ENCODE data around the gene RALA.

RALA gene

GRCh38 chr7:39700165-39700564, 76.8 kb downstream of the RALA start:
- H3K79me2 ChIP-seq (ENCODE audit: insufficient read depth, low read length), result no peaks in the 10 kb centered on the region
- no peaks in the 10 kb centered on the region for H3K27me3 ChIP-seq (ENCODE audit: insufficient read depth, low read length)
- no peak overlapping the region for H3K27ac ChIP-seq (ENCODE audit: low read depth, low read length, poor library complexity, severe bottlenecking)

GRCh38 chr7:39700932-39701331, 77.6 kb downstream of the RALA start:
- Histone ChIP-seq H3K27ac (ENCODE audit: low read depth, low read length, poor library complexity, severe bottlenecking) (no peak overlapping the region), H2AFZ (ENCODE audit: low read length) (no peak overlapping the region), H3F3A (ENCODE audit: insufficient read depth, low read length) (no peaks in the 10 kb centered on the region), H3K4me3 (ENCODE audit: low read depth, low read length, poor library complexity, severe bottlenecking) (no peak overlapping the region), H3K79me2 (ENCODE audit: insufficient read depth, low read length) (no peaks in the 10 kb centered on the region), H3K27me3 (ENCODE audit: insufficient read depth, low read length) (no peaks in the 10 kb centered on the region), H3K36me3 (ENCODE audit: insufficient read depth, low read length) (peaks cover 33% of the 10 kb centered on the region; the same call in 1 of the 2 replicates), H3K9me2 (ENCODE audit: low read depth, low read length) (no peaks in the 10 kb centered on the region), H3K4me2 (ENCODE audit: low read length) (no peak overlapping the region), H3K4me1 (ENCODE audit: insufficient read depth, low read length, severe bottlenecking) (no peaks in the 10 kb centered on the region), H4K20me1 (ENCODE audit: insufficient read depth, low read length) (no peaks in the 10 kb centered on the region), H3K9ac (ENCODE audit: low read length) (no peak overlapping the region), H3K9me3 (ENCODE audit: low read length) (no peaks in the 10 kb centered on the region)
- TF ChIP-seq EZH2 (IDR thresholded peaks at IDR 0.05; ENCODE audit: borderline replicate concordance, low read length) (no peak), CTCF (IDR thresholded peaks at IDR 0.05; ENCODE audit: low read length) (no peak)

More at GRCh38 chr7:39700165-39700564, 76.8 kb downstream of the RALA start:
- H3K4me2 ChIP-seq (ENCODE audit: low read length), result no peak overlapping the region
- no peaks in the 10 kb centered on the region for H3K9me3 ChIP-seq (ENCODE audit: low read length)
- H2AFZ ChIP-seq (ENCODE audit: low read length), result no peak overlapping the region
- no peaks in the 10 kb centered on the region for H4K20me1 ChIP-seq (ENCODE audit: insufficient read depth, low read length)
- TF ChIP-seq EZH2 (IDR thresholded peaks at IDR 0.05; ENCODE audit: borderline replicate concordance, low read length) (no peak), CTCF (IDR thresholded peaks at IDR 0.05; ENCODE audit: low read length) (no peak)
- H3K36me3 ChIP-seq (ENCODE audit: insufficient read depth, low read length), result peaks cover 33% of the 10 kb centered on the region; the same call in 1 of the 2 replicates
- H3K4me1 ChIP-seq (ENCODE audit: insufficient read depth, low read length, severe bottlenecking), result no peaks in the 10 kb centered on the region
- no peaks in the 10 kb centered on the region for H3F3A ChIP-seq (ENCODE audit: insufficient read depth, low read length)
- no peaks in the 10 kb centered on the region for H3K9me2 ChIP-seq (ENCODE audit: low read depth, low read length)
- H3K4me3 ChIP-seq (ENCODE audit: low read depth, low read length, poor library complexity, severe bottlenecking), result no peak overlapping the region
- no peak overlapping the region for H3K9ac ChIP-seq (ENCODE audit: low read length)

- no peaks in the 10 kb centered on the region for H3K79me2 ChIP-seq (ENCODE audit: insufficient read depth, low read length)
- no peaks in the 10 kb centered on the region for H3F3A ChIP-seq (ENCODE audit: insufficient read depth, low read length)
- no peak overlapping the region for H2AFZ ChIP-seq (ENCODE audit: low read length)
- H4K20me1 ChIP-seq (ENCODE audit: insufficient read depth, low read length), result no peaks in the 10 kb centered on the region
- H3K36me3 ChIP-seq (ENCODE audit: insufficient read depth, low read length), result peaks cover 25% of the 10 kb centered on the region; the same call in 1 of the 2 replicates
- no peak overlapping the region for H3K9ac ChIP-seq (ENCODE audit: low read length)
- H3K9me2 ChIP-seq (ENCODE audit: low read depth, low read length), result no peaks in the 10 kb centered on the region
- H3K27ac ChIP-seq (ENCODE audit: low read depth, low read length, poor library complexity, severe bottlenecking), result no peak overlapping the region
- no peak overlapping the region for H3K4me2 ChIP-seq (ENCODE audit: low read length)
- H3K4me1 ChIP-seq (ENCODE audit: insufficient read depth, low read length, severe bottlenecking), result no peaks in the 10 kb centered on the region
- no peaks in the 10 kb centered on the region for H3K9me3 ChIP-seq (ENCODE audit: low read length)
- no peak overlapping the region for H3K4me3 ChIP-seq (ENCODE audit: low read depth, low read length, poor library complexity, severe bottlenecking)
- H3K27me3 ChIP-seq (ENCODE audit: insufficient read depth, low read length), result no peaks in the 10 kb centered on the region
- TF ChIP-seq EZH2 (IDR thresholded peaks at IDR 0.05; ENCODE audit: borderline replicate concordance, low read length) (no peak), CTCF (IDR thresholded peaks at IDR 0.05; ENCODE audit: low read length) (no peak)
Measured at GRCh38 chr7:39702133-39702532, 78.8 kb downstream of the RALA start.
